HEK293 (cell line): ENCODE measurements around the gene CORO6.

Experiments
- CTCF ChIA-PET: fragments of 350-600 bp; formaldehyde crosslinking; extraction: SDS; loops from one replicate; lab custom pipeline; 2021; ENCODE audit warnings: antibody characterized with exemption; lab: Yijun Ruan, JAX
- POLR2A ChIA-PET: fragments of 300-600 bp; formaldehyde crosslinking; extraction: SDS; loops from one replicate; lab custom pipeline; 2020; ENCODE audit warnings: antibody characterized with exemption, inconsistent platforms; lab: Yijun Ruan, JAX
- H3K27ac ChIP-seq: fragments of 200-500 bp; sonication (Bioruptor generic); 2 replicates; pipeline ENCODE4 v1.5.1; 2014; ENCODE audit warnings: low read depth, low read length, control low read depth, inconsistent platforms; ENCODE audit errors: extremely low read depth
- H3K36me3 ChIP-seq, 2 experiments: fragments of 200-500 bp in 1 of 2; sonication (Bioruptor generic) in 1 of 2; 1 replicate in 1 of 2; 2 replicates in 1 of 2; pipeline ENCODE4 v1.5.1; 2014 to 2017; ENCODE audit warnings: inconsistent platforms in 2 of 2, low read length in 2 of 2; ENCODE audit not compliant: control insufficient read depth in 2 of 2, insufficient read depth in 1 of 2
- H3K4me1 ChIP-seq: fragments of 200-500 bp; sonication (Bioruptor generic); 2 replicates; pipeline ENCODE4 v1.5.1; 2014; ENCODE audit warnings: mild to moderate bottlenecking, low read length, inconsistent platforms; ENCODE audit not compliant: control insufficient read depth, insufficient read depth
- H3K4me3 ChIP-seq: 2 replicates; pipeline ENCODE4 v1.5.1; 2011; ENCODE audit warnings: low read depth, mild to moderate bottlenecking, control low read depth, low read length, moderate library complexity
- H3K9me3 ChIP-seq: fragments of 200-500 bp; sonication (Bioruptor generic); 2 replicates; pipeline ENCODE4 v1.5.1; 2014; ENCODE audit warnings: low read depth, low read length, inconsistent platforms; ENCODE audit not compliant: control insufficient read depth, insufficient read depth
- HOXA7 ChIP-seq: sonication (generic); formaldehyde crosslinking; IDR thresholded peaks from 2 replicates; pipeline ENCODE4 v1.8.1; 2022; ENCODE audit warnings: missing genetic modification reagents, borderline replicate concordance
- OSR2 ChIP-seq: fragments of 450-650 bp; formaldehyde crosslinking; IDR thresholded peaks from 2 replicates; pipeline ENCODE4 v1.5.1; 2016; ENCODE audit warnings: missing biosample characterization, missing genetic modification characterization
- OVOL3 ChIP-seq: fragments of 450-650 bp; formaldehyde crosslinking; IDR thresholded peaks from 2 replicates; pipeline ENCODE4 v1.5.1; 2016; ENCODE audit warnings: missing biosample characterization, missing genetic modification characterization
- SCRT1 ChIP-seq: fragments of 450-650 bp; formaldehyde crosslinking; IDR thresholded peaks from 2 replicates; pipeline ENCODE4 v1.5.1; 2016; ENCODE audit warnings: missing biosample characterization, missing genetic modification characterization, borderline replicate concordance
- SP3 ChIP-seq: fragments of 450-650 bp; formaldehyde crosslinking; IDR thresholded peaks from 2 replicates; pipeline ENCODE4 v1.5.1; 2016; ENCODE audit warnings: missing biosample characterization, missing genetic modification characterization
- WT1 ChIP-seq: fragments of 450-650 bp; formaldehyde crosslinking; IDR thresholded peaks from 2 replicates; pipeline ENCODE4 v1.5.1; 2016; ENCODE audit warnings: missing biosample characterization, missing genetic modification characterization
- ZBTB1 ChIP-seq: fragments of 450-650 bp; formaldehyde crosslinking; IDR thresholded peaks from 2 replicates; pipeline ENCODE4 v1.5.1; 2016; ENCODE audit warnings: missing biosample characterization, missing genetic modification characterization
- ZBTB20 ChIP-seq: fragments of 450-650 bp; formaldehyde crosslinking; IDR thresholded peaks from 2 replicates; pipeline ENCODE4 v1.5.1; 2016; ENCODE audit warnings: missing biosample characterization, missing genetic modification characterization
- ZBTB8A ChIP-seq: fragments of 450-650 bp; formaldehyde crosslinking; IDR thresholded peaks from 2 replicates; pipeline ENCODE4 v1.5.1; 2016; ENCODE audit warnings: missing biosample characterization, missing genetic modification characterization
- ZIC2 ChIP-seq: fragments of 450-650 bp; formaldehyde crosslinking; IDR thresholded peaks from 2 replicates; pipeline ENCODE4 v1.5.1; 2016; ENCODE audit warnings: missing biosample characterization, missing genetic modification characterization
- ZNF354C ChIP-seq: fragments of 450-650 bp; formaldehyde crosslinking; IDR thresholded peaks from 2 replicates; pipeline ENCODE4 v1.5.1; 2016; ENCODE audit warnings: missing biosample characterization, missing genetic modification characterization, low read depth, borderline replicate concordance
- ZNF404 ChIP-seq: fragments of 450-650 bp; formaldehyde crosslinking; IDR thresholded peaks from 2 replicates; pipeline ENCODE4 v1.5.1; 2017; ENCODE audit warnings: missing biosample characterization, missing genetic modification characterization
- ZNF416 ChIP-seq: fragments of 450-650 bp; formaldehyde crosslinking; IDR thresholded peaks from 2 replicates; pipeline ENCODE4 v1.5.1; 2016; ENCODE audit warnings: missing biosample characterization, missing genetic modification characterization
- ZNF529 ChIP-seq: fragments of 450-650 bp; formaldehyde crosslinking; IDR thresholded peaks from 2 replicates; pipeline ENCODE4 v1.5.1; 2017; ENCODE audit warnings: missing genetic modification characterization, missing biosample characterization; ENCODE audit not compliant: insufficient replicate concordance
- ZNF530 ChIP-seq: fragments of 450-650 bp; formaldehyde crosslinking; IDR thresholded peaks from 2 replicates; pipeline ENCODE4 v1.5.1; 2016; ENCODE audit warnings: low read depth, missing biosample characterization, missing genetic modification characterization
- ZNF555 ChIP-seq: fragments of 450-650 bp; formaldehyde crosslinking; conservative IDR thresholded peaks from 2 replicates; pipeline ENCODE4 v1.5.1; 2017; ENCODE audit warnings: missing biosample characterization, mild to moderate bottlenecking, missing genetic modification characterization, inconsistent platforms
- ZNF596 ChIP-seq: fragments of 450-650 bp; IDR thresholded peaks from 2 replicates; pipeline ENCODE4 v1.5.0; 2018; ENCODE audit warnings: missing biosample characterization, mild to moderate bottlenecking, missing genetic modification characterization, moderate library complexity
- ZNF600 ChIP-seq: fragments of 450-650 bp; formaldehyde crosslinking; IDR thresholded peaks from 2 replicates; pipeline ENCODE4 v1.5.1; 2016; ENCODE audit warnings: missing biosample characterization, missing genetic modification characterization
- ZNF623 ChIP-seq: fragments of 450-650 bp; formaldehyde crosslinking; IDR thresholded peaks from 2 replicates; pipeline ENCODE4 v1.5.1; 2016; ENCODE audit warnings: missing biosample characterization, missing genetic modification characterization
- ZNF664 ChIP-seq: fragments of 450-650 bp; formaldehyde crosslinking; IDR thresholded peaks from 2 replicates; pipeline ENCODE4 v1.5.1; 2016; ENCODE audit warnings: missing biosample characterization, missing genetic modification characterization
- ZNF777 ChIP-seq: fragments of 450-650 bp; formaldehyde crosslinking; IDR thresholded peaks from 2 replicates; pipeline ENCODE4 v1.5.1; 2017; ENCODE audit warnings: missing biosample characterization, missing genetic modification characterization, borderline replicate concordance
- ZNF830 ChIP-seq: fragments of 450-650 bp; IDR thresholded peaks from 2 replicates; pipeline ENCODE4 v1.5.0; 2018; ENCODE audit warnings: missing biosample characterization, missing genetic modification characterization, low read depth, mild to moderate bottlenecking, moderate library complexity
- ZXDB ChIP-seq: fragments of 450-650 bp; formaldehyde crosslinking; IDR thresholded peaks from 2 replicates; pipeline ENCODE4 v1.5.1; 2016; ENCODE audit warnings: missing biosample characterization, missing genetic modification characterization
- TF ChIP-seq, protein P1 (sequence below): fragments of 450-650 bp; formaldehyde crosslinking; optimal IDR thresholded peaks from 2 replicates; pipeline ENCODE3; 2016; ENCODE audit warnings: missing biosample characterization, mild to moderate bottlenecking, missing genetic modification characterization
- TF ChIP-seq, protein P2 (sequence below): fragments of 450-650 bp; formaldehyde crosslinking; IDR thresholded peaks from 2 replicates; pipeline ENCODE4 v1.5.1; 2016; ENCODE audit warnings: missing biosample characterization, missing genetic modification characterization
- TF ChIP-seq, protein P3 (sequence below): fragments of 450-650 bp; formaldehyde crosslinking; IDR thresholded peaks from 2 replicates; pipeline ENCODE4 v1.5.1; 2016; ENCODE audit warnings: missing biosample characterization, missing genetic modification characterization, low read depth

Gene CORO6

DNA sequence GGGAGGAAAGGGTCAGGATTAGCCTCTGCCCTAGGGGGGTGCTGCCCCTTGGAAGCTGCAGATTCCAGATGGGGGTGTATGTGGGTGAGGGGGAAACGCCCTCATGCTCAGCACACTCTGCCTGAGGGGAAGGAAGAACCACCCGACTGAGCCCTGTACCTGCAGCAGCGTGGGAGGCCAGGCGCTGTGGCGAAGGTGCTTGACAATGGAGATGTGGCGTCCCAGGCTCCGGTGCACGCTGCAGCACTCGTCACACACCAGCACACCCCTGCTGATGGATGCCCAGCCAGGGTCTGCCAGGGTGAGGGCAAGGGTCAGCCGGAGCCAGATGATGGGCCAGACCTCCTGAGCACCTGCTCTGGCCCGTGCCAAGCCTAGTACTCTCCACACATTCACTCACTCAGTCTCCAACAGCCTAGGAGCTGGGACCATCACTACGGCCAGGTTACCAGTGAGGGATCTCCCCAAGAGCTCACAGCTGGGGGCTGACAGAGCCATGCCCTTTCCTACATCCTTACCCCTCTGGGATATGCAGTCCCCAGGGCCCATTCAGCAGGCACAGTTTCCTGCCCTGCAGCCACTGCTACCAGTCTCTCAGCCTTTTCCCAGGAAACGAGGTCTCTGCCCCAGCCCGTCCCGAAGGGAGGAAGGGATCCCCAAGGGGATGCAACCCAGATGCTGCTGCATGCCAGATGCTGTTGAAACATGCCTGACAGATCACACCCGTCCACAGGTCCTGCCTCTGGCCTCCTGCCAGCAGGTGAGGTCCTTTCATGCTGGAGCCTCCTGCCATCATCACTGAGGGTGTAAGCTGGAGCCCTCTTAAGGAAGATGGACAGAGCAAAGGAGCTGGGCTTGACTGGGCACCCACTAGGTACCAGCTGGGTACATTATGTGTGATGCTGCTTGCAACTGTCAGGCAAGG, 39.1 kb downstream of the CORO6 start:
- POLR2A ChIA-PET: no interaction called here
- CTCF ChIA-PET: interaction anchor here (0.5 to 5.9 kb wide), 3 partner anchors 9 to 347 kb away, joined by 3 to 74 read pairs (median 5); partner anchors contain the start of gene ANKRD13B
- Histone ChIP-seq H3K9me3 (no peaks in the 10 kb centered on the region), H3K4me1 (peaks cover 7% of the 10 kb centered on the region; the same call in 1 of the 2 replicates), H3K36me3 (peaks cover 11 to 67% of the 10 kb centered on the region in 2 experiments; a peak in 2 of 3 replicates), H3K4me3 (no peak overlapping the region), H3K27ac (no peak overlapping the region)
- TF ChIP-seq ZXDB (tag by site-specific recombination) (no peak), ZNF596 (tag by site-specific recombination) (no peak), ZIC2 (tag by site-specific recombination) (no peak), ZNF404 (tag by site-specific recombination) (no peak), ZNF530 (tag by site-specific recombination) (no peak), ZBTB8A (tag by site-specific recombination) (no peak), OVOL3 (tag by site-specific recombination) (no peak), ZNF830 (tag by site-specific recombination) (no peak)
- TF ChIP-seq, protein P1, sequence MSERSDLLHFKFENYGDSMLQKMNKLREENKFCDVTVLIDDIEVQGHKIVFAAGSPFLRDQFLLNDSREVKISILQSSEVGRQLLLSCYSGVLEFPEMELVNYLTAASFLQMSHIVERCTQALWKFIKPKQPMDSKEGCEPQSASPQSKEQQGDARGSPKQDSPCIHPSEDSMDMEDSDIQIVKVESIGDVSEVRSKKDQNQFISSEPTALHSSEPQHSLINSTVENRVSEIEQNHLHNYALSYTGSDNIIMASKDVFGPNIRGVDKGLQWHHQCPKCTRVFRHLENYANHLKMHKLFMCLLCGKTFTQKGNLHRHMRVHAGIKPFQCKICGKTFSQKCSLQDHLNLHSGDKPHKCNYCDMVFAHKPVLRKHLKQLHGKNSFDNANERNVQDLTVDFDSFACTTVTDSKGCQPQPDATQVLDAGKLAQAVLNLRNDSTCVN (tag by site-specific recombination): no peak
- TF ChIP-seq, protein P2, sequence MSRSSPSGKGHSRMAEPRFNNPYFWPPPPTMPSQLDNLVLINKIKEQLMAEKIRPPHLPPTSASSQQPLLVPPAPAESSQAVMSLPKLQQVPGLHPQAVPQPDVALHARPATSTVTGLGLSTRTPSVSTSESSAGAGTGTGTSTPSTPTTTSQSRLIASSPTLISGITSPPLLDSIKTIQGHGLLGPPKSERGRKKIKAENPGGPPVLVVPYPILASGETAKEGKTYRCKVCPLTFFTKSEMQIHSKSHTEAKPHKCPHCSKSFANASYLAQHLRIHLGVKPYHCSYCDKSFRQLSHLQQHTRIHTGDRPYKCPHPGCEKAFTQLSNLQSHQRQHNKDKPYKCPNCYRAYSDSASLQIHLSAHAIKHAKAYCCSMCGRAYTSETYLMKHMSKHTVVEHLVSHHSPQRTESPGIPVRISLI (tag by site-specific recombination): no peak

DNA sequence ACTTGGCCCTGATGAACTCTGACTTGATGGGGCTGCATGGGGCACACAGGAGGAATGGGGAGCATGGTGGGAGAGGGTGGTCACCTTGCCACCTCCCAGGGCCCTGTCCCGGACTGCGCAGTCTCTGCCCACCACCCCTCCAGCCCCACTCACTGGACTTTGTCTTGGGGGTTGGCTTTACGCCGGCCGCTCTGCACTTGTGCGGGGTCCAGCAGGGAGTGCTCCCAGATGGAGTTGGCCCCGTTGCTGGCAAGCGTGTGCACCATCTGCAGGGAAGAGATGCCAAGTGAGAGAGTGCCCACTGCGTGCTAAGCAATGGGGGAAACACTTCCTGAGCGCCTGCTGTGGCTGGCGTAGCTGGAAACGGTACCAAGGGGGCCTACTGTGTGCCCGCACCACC, 39.9 kb downstream of the CORO6 start:
- Histone ChIP-seq H3K36me3 (peaks cover 11 to 75% of the 10 kb centered on the region in 2 experiments; a peak in 2 of 3 replicates), H3K9me3 (no peaks in the 10 kb centered on the region), H3K27ac (no peak overlapping the region), H3K4me1 (0 out of 2 replicates have a peak, but pooled peaks cover 2% of the 10 kb centered on the region), H3K4me3 (no peak overlapping the region)
- TF ChIP-seq ZNF530 (tag by site-specific recombination) (no peak), ZBTB1 (tag by site-specific recombination) (no peak), ZNF416 (tag by site-specific recombination) (no peak), SCRT1 (tag by site-specific recombination) (no peak), ZNF555 (no peak), ZNF777 (tag by site-specific recombination) (no peak), OSR2 (tag by site-specific recombination) (no peak), ZNF600 (tag by site-specific recombination) (no peak), ZNF664 (tag by site-specific recombination) (no peak), SP3 (tag by site-specific recombination) (no peak), WT1 (tag by site-specific recombination) (no peak), ZNF529 (tag by site-specific recombination) (no peak), ZBTB20 (no peak), HOXA7 (CRISPR knock-in tag) (no peak), ZNF354C (tag by site-specific recombination) (no peak), ZNF623 (tag by site-specific recombination) (no peak)
- TF ChIP-seq, protein P2 (tag by site-specific recombination): no peak
- TF ChIP-seq, protein P3, sequence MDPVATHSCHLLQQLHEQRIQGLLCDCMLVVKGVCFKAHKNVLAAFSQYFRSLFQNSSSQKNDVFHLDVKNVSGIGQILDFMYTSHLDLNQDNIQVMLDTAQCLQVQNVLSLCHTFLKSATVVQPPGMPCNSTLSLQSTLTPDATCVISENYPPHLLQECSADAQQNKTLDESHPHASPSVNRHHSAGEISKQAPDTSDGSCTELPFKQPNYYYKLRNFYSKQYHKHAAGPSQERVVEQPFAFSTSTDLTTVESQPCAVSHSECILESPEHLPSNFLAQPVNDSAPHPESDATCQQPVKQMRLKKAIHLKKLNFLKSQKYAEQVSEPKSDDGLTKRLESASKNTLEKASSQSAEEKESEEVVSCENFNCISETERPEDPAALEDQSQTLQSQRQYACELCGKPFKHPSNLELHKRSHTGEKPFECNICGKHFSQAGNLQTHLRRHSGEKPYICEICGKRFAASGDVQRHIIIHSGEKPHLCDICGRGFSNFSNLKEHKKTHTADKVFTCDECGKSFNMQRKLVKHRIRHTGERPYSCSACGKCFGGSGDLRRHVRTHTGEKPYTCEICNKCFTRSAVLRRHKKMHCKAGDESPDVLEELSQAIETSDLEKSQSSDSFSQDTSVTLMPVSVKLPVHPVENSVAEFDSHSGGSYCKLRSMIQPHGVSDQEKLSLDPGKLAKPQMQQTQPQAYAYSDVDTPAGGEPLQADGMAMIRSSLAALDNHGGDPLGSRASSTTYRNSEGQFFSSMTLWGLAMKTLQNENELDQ (tag by site-specific recombination): no peak
- CTCF ChIA-PET: interaction anchor here (0.7 to 5.9 kb wide), 3 partner anchors 9 to 348 kb away, joined by 3 to 74 read pairs (median 4); partner anchors contain the start of gene ANKRD13B
- POLR2A ChIA-PET: no interaction called here
